Trophoblast cell (in vitro differentiated cells and primary cell): ENCODE data around the gene RIN3.

ENCODE experiments used
- DNase-seq, 2 donors: peaks; one replicate each; pipeline ENCODE4 v3.0.0-alpha.2; 2016
- H2AFZ ChIP-seq: 2 replicates; pipeline ENCODE4 v1.6.1; 2013; ENCODE audit warnings: low read length, moderate library complexity, mild to moderate bottlenecking; ENCODE audit not compliant: insufficient read depth, poor library complexity
- H2AK5ac ChIP-seq: 2 replicates; pipeline ENCODE4 v1.6.1; 2013; ENCODE audit warnings: mild to moderate bottlenecking, low read length
- H2BK120ac ChIP-seq: 2 replicates; pipeline ENCODE4 v1.6.1; 2013; ENCODE audit warnings: low read length, mild to moderate bottlenecking, moderate library complexity; ENCODE audit not compliant: insufficient read depth, poor library complexity
- H2BK12ac ChIP-seq: 2 replicates; pipeline ENCODE4 v1.6.1; 2013; ENCODE audit warnings: mild to moderate bottlenecking, low read length, moderate library complexity
- H2BK5ac ChIP-seq: 2 replicates; pipeline ENCODE4 v1.6.1; 2013; ENCODE audit warnings: low read length, low read depth, moderate library complexity, mild to moderate bottlenecking; ENCODE audit not compliant: poor library complexity
- H3K14ac ChIP-seq: 2 replicates; pipeline ENCODE4 v1.6.1; 2013; ENCODE audit warnings: mild to moderate bottlenecking, low read length
- H3K18ac ChIP-seq: 2 replicates; pipeline ENCODE4 v1.6.1; 2013; ENCODE audit warnings: mild to moderate bottlenecking, low read length
- H3K23ac ChIP-seq: 2 replicates; pipeline ENCODE4 v1.6.1; 2013; ENCODE audit warnings: low read length
- H3K27ac ChIP-seq: 2 replicates; pipeline ENCODE4 v1.5.1; 2013; ENCODE audit warnings: low read depth, mild to moderate bottlenecking, inconsistent platforms, low read length, moderate library complexity
- H3K27me3 ChIP-seq: 2 replicates; pipeline ENCODE4 v1.6.1; 2013; ENCODE audit warnings: inconsistent platforms, mild to moderate bottlenecking, low read length, moderate library complexity; ENCODE audit not compliant: insufficient read depth
- H3K36me3 ChIP-seq, 2 experiments: 1 replicate in 1 of 2; 2 replicates in 1 of 2; pipeline ENCODE4 v1.6.1; 2013; ENCODE audit warnings: low read length in 2 of 2, mild to moderate bottlenecking in 2 of 2, moderate library complexity in 1 of 2; ENCODE audit not compliant: insufficient read depth in 2 of 2, control insufficient read depth in 1 of 2
- H3K4ac ChIP-seq: 2 replicates; pipeline ENCODE4 v1.6.1; 2013; ENCODE audit warnings: low read depth, mild to moderate bottlenecking, low read length, moderate library complexity
- H3K4me1 ChIP-seq, 2 experiments: 1 replicate in 1 of 2; 2 replicates in 1 of 2; pipeline ENCODE4 v1.6.1; 2013; ENCODE audit warnings: low read length in 2 of 2, mild to moderate bottlenecking in 2 of 2, moderate library complexity in 1 of 2; ENCODE audit not compliant: insufficient read depth in 2 of 2, control insufficient read depth in 1 of 2
- H3K4me2 ChIP-seq: 2 replicates; pipeline ENCODE4 v1.6.1; 2013; ENCODE audit warnings: inconsistent platforms, mild to moderate bottlenecking, low read length, moderate library complexity
- H3K4me3 ChIP-seq: 2 replicates; pipeline ENCODE4 v1.5.1; 2013; ENCODE audit warnings: mild to moderate bottlenecking, low read depth, low read length, inconsistent platforms
- H3K79me1 ChIP-seq: one replicate; pipeline ENCODE4 v1.6.1; 2013; ENCODE audit warnings: low read length
- H3K79me2 ChIP-seq: 2 replicates; pipeline ENCODE4 v1.6.1; 2013; ENCODE audit warnings: low read length, mild to moderate bottlenecking; ENCODE audit not compliant: control insufficient read depth, insufficient read depth, poor library complexity
- H3K9ac ChIP-seq: 2 replicates; pipeline ENCODE4 v1.6.1; 2013; ENCODE audit warnings: mild to moderate bottlenecking, low read length
- H3K9me3 ChIP-seq: 2 replicates; pipeline ENCODE4 v1.6.1; 2013; ENCODE audit warnings: low read depth, mild to moderate bottlenecking, control low read depth, inconsistent platforms, low read length; ENCODE audit not compliant: insufficient read depth
- H4K12ac ChIP-seq: 2 replicates; pipeline ENCODE4 v1.6.1; 2013; ENCODE audit warnings: low read depth, mild to moderate bottlenecking, low read length, moderate library complexity
- H4K8ac ChIP-seq: 2 replicates; pipeline ENCODE4 v1.6.1; 2013; ENCODE audit warnings: low read depth, mild to moderate bottlenecking, low read length, moderate library complexity
- H4K91ac ChIP-seq: one replicate; pipeline ENCODE4 v1.6.1; 2013; ENCODE audit warnings: low read depth, mild to moderate bottlenecking, low read length, moderate library complexity
- WGBS: extraction: QIAGEN DNeasy Blood & Tissue Kit; methylation state at CpG from one replicate; pipeline ENCODE4 v1.1.7; 2013; ENCODE audit warnings: missing lambda C conversion rate; ENCODE audit not compliant: insufficient read length, insufficient coverage; ENCODE audit errors: extremely low coverage; 5-methylcytosine and 5-hydroxymethylcytosine counted together

The RIN3 gene

GRCh38 chr14:92568621-92569479, 55.3 kb downstream of the RIN3 start:
- H3K27ac ChIP-seq: peak overlapping the region; percentile 24
- no peaks in the 10 kb centered on the region for H3K79me2 ChIP-seq
- H3K4me1 ChIP-seq: peaks cover 22 to 32% of the 10 kb centered on the region in 2 experiments
- peak overlapping the region; percentile 72 for H4K91ac ChIP-seq
- peak overlapping the region; percentile 12 for H2BK12ac ChIP-seq
- H3K9me3 ChIP-seq: peaks cover 2% of the 10 kb centered on the region
- no peaks in the 10 kb centered on the region for H3K27me3 ChIP-seq
- H3K4ac ChIP-seq: no peak overlapping the region
- H3K9ac ChIP-seq: no peak overlapping the region
- H2BK120ac ChIP-seq: peak overlapping the region; percentile 10
- peak overlapping the region; percentile 26 for H2BK5ac ChIP-seq
- no peak overlapping the region for H2AFZ ChIP-seq
- H3K14ac ChIP-seq: peak overlapping the region; percentile 11
- H4K8ac ChIP-seq: no peak overlapping the region
- DNase-seq: no peak
- no peak overlapping the region for H3K23ac ChIP-seq
- H4K12ac ChIP-seq: no peak overlapping the region
- H3K79me1 ChIP-seq: peaks cover 31% of the 10 kb centered on the region
- peaks cover 7 to 19% of the 10 kb centered on the region in 2 experiments for H3K36me3 ChIP-seq
- H3K4me2 ChIP-seq: no peak overlapping the region
- peak overlapping the region; percentile 29 for H3K4me3 ChIP-seq
- no peak overlapping the region for H3K18ac ChIP-seq
- H2AK5ac ChIP-seq: no peak overlapping the region
- no CpG with 5 or more reads among the region's 16 CpGs for WGBS

- Histone ChIP-seq H3K27me3 (no peaks in the 10 kb centered on the region), H3K18ac (no peak overlapping the region), H4K8ac (no peak overlapping the region), H2AK5ac (no peak overlapping the region), H3K79me2 (no peaks in the 10 kb centered on the region), H4K91ac (no peak overlapping the region), H3K4me1 (peaks cover 11 to 17% of the 10 kb centered on the region in 2 experiments), H3K27ac (no peak overlapping the region), H3K36me3 (peaks cover 7 to 19% of the 10 kb centered on the region in 2 experiments), H2AFZ (no peak overlapping the region), H3K4me3 (no peak overlapping the region), H2BK5ac (no peak overlapping the region), H3K9me3 (peaks cover 2% of the 10 kb centered on the region), H3K79me1 (peaks cover 21% of the 10 kb centered on the region), H3K4ac (no peak overlapping the region), H2BK120ac (no peak overlapping the region), H2BK12ac (no peak overlapping the region), H3K23ac (no peak overlapping the region), H3K4me2 (no peak overlapping the region), H3K14ac (no peak overlapping the region), H4K12ac (no peak overlapping the region), H3K9ac (no peak overlapping the region)
- no CpG with 5 or more reads among the region's 6 CpGs for WGBS
- DNase-seq: no peak
Measured at GRCh38 chr14:92570674-92571262, 57.2 kb downstream of the RIN3 start.

GRCh38 chr14:92572050-92572449, 58.5 kb downstream of the RIN3 start:
- Histone ChIP-seq H3K27me3 (no peaks in the 10 kb centered on the region), H3K4me1 (peaks cover 4 to 10% of the 10 kb centered on the region in 2 experiments), H3K4me2 (no peak overlapping the region), H2BK120ac (peak overlapping the region; percentile 29), H2BK12ac (no peak overlapping the region), H3K27ac (peak overlapping the region; percentile 58), H4K12ac (no peak overlapping the region), H4K8ac (peak overlapping the region; percentile 27), H3K23ac (no peak overlapping the region), H3K18ac (peak overlapping the region; percentile 42), H2AK5ac (no peak overlapping the region), H3K79me2 (no peaks in the 10 kb centered on the region), H3K9ac (no peak overlapping the region), H3K9me3 (peaks cover under 1% of the 10 kb centered on the region), H4K91ac (peak overlapping the region; percentile 50), H3K4me3 (no peak overlapping the region), H3K36me3 (peaks cover 14 to 17% of the 10 kb centered on the region in 2 experiments), H3K79me1 (peaks cover 12% of the 10 kb centered on the region), H3K14ac (peak overlapping the region; percentile 45), H3K4ac (no peak overlapping the region), H2AFZ (no peak overlapping the region), H2BK5ac (peak overlapping the region; percentile 7)
- WGBS: no CpG with 5 or more reads among the region's 10 CpGs
- DNase-seq: no peak

GRCh38 chr14:92573761-92574498, 60.3 kb downstream of the RIN3 start:
- H3K79me2 ChIP-seq: no peaks in the 10 kb centered on the region
- no peak overlapping the region for H3K4me3 ChIP-seq
- peak overlapping the region; percentile 10 for H4K91ac ChIP-seq
- no peaks in the 10 kb centered on the region for H3K27me3 ChIP-seq
- H2BK5ac ChIP-seq: no peak overlapping the region
- H2AK5ac ChIP-seq: no peak overlapping the region
- H3K9ac ChIP-seq: no peak overlapping the region
- peaks cover 10% of the 10 kb centered on the region for H3K79me1 ChIP-seq
- H3K4me1 ChIP-seq: peaks cover 4% of the 10 kb centered on the region in 2 experiments
- no peak overlapping the region for H3K14ac ChIP-seq
- no CpG with 5 or more reads among the region's 8 CpGs for WGBS
- H2AFZ ChIP-seq: no peak overlapping the region
- H2BK12ac ChIP-seq: no peak overlapping the region
- peaks cover 15 to 16% of the 10 kb centered on the region in 2 experiments for H3K36me3 ChIP-seq
- H4K8ac ChIP-seq: no peak overlapping the region
- H4K12ac ChIP-seq: no peak overlapping the region
- H3K4ac ChIP-seq: no peak overlapping the region
- no peak overlapping the region for H3K23ac ChIP-seq
- peaks cover 3% of the 10 kb centered on the region for H3K9me3 ChIP-seq
- H3K4me2 ChIP-seq: no peak overlapping the region
- H2BK120ac ChIP-seq: no peak overlapping the region
- no peak overlapping the region for H3K27ac ChIP-seq
- no peak overlapping the region for H3K18ac ChIP-seq
- DNase-seq: no peak
